Activated effector memory CD4-positive, alpha-beta T cell treated with Interleukin-2 at 50 U/mL for 16 hours (primary cell): ENCODE measurements around the gene TNS4.
"Not testable (repeated sequence)": the region's sequence is repeated elsewhere in the genome, so short reads cannot be mapped to it uniquely, and the experiment has no call there.

ENCODE experiments used
- DNase-seq: peaks from one replicate; pipeline ENCODE4 v3.0.0-alpha.2; 2020

Gene TNS4

GRCh38 chr17:40501499-40501911, at the start of gene TNS4:
TSS of gene TNS4 (minus strand) at chr17:40501623. CDS start at chr17:40496425, 5,198 bp downstream.
- no peak for DNase-seq

- no peak for DNase-seq
Observed at GRCh38 chr17:40550608-40551007, 49.2 kb upstream of the TNS4 start.

- no peak for DNase-seq
Observed at GRCh38 chr17:40548982-40549685, 47.7 kb upstream of the TNS4 start.

- DNase-seq, result no peak
Observed at GRCh38 chr17:40548491-40548981, 47.1 kb upstream of the TNS4 start.

GRCh38 chr17:40547785-40548478, 46.5 kb upstream of the TNS4 start:
- no peak for DNase-seq

- DNase-seq, result peak; percentile 73
Observed at GRCh38 chr17:40547079-40547784, 45.8 kb upstream of the TNS4 start.

- DNase-seq, result not testable (repeated sequence)
Observed at GRCh38 chr17:40546497-40546896, 45.1 kb upstream of the TNS4 start.

GRCh38 chr17:40545660-40546059, 44.2 kb upstream of the TNS4 start:
- no peak for DNase-seq

- DNase-seq, result no peak
Observed at GRCh38 chr17:40542558-40543411, 41.4 kb upstream of the TNS4 start.

- DNase-seq, result no peak
Observed at GRCh38 chr17:40541873-40542557, 40.6 kb upstream of the TNS4 start.

GRCh38 chr17:40541060-40541872, 39.8 kb upstream of the TNS4 start:
- peak; percentile 70 for DNase-seq

GRCh38 chr17:40540448-40540847, 39.0 kb upstream of the TNS4 start:
- peak; percentile 49 for DNase-seq

- no peak for DNase-seq
Observed at GRCh38 chr17:40539711-40540411, 38.4 kb upstream of the TNS4 start.

- no peak for DNase-seq
Observed at GRCh38 chr17:40538936-40539705, 37.7 kb upstream of the TNS4 start.

GRCh38 chr17:40538019-40538935, 36.9 kb upstream of the TNS4 start:
- no peak for DNase-seq

GRCh38 chr17:40536295-40537171, 35.1 kb upstream of the TNS4 start:
- no peak for DNase-seq

- no peak for DNase-seq
Observed at GRCh38 chr17:40535924-40536294, 34.5 kb upstream of the TNS4 start.

GRCh38 chr17:40535438-40535837, 34.0 kb upstream of the TNS4 start:
- DNase-seq, result no peak
